ENCODE results near the gene DSN1. TPM values are rescaled to one million over a fixed set of nuclear protein-coding genes. Genes with fewer than 3 reads are reported as not detected.
A peak's percentile ranks its signal among the peaks of the same experiment; 100 is the strongest.

The DSN1 gene
- total RNA-seq, 1 experiment from 2014 or later: 84.9 TPM

GRCh38 chr20:36758276-36758675, 15.3 kb downstream of the DSN1 start:
- no peak for DNase-seq (ENCODE audit: low read depth)

DNA sequence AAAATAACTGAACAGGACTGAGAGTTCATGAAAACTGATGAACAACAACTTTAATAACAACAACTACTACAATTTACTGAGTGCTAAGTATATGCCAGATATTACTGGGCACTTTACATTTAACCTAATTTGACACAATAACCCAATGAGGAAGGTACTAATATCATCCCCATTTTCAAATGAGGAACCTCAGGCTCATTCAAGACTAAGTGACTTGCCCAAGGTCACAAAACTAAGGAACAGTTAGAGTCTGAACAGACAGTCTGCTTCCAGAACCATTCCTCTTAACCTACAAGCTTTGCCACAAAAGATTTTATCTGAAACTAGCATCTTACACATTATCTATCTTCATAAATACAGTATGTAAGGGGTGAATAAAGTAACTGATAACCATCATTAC, 17.1 kb downstream of the DSN1 start:
- no peak for DNase-seq (ENCODE audit: low read depth)

- DNase-seq (ENCODE audit: low read depth): peak; percentile 80
Observed at GRCh38 chr20:36754656-36755222, 18.8 kb downstream of the DSN1 start.

- DNase-seq (ENCODE audit: low read depth): no peak
Observed at GRCh38 chr20:36752582-36752981, 21.0 kb downstream of the DSN1 start.

GRCh38 chr20:36745927-36746659, 27.5 kb downstream of the DSN1 start, which contains the start of gene NDRG3:
Gene NDRG3 (minus strand): TSS chr20:36746090. CDS start chr20:36721735, 24,355 bp downstream.
- DNase-seq (ENCODE audit: low read depth): peak; percentile 95

GRCh38 chr20:36745234-36745926, 28.2 kb downstream of the DSN1 start:
- DNase-seq (ENCODE audit: low read depth): peak; percentile 47

GRCh38 chr20:36744764-36745191, 28.8 kb downstream of the DSN1 start:
- DNase-seq (ENCODE audit: low read depth): peak; percentile 85

DNA sequence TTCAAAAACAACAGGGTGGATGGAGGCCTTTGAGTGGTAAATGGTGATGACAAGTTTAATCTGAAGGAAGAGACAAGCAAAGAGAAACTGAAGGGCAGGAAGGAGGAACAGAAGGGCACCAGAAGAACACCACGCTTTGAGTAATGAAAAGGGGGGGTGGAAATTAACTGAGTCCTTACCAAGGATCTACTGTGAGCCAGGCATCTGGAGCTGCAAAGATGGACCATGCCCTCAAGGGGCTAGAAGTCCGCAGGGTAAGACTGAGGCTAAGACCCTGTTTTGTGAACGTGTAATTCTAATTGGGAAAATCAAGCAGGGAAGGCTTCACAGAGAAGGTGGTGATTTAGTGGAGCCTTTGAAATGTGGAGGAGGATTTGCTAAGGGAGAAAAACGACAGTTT, 29.3 kb downstream of the DSN1 start:
- no peak for DNase-seq (ENCODE audit: low read depth)

DNA sequence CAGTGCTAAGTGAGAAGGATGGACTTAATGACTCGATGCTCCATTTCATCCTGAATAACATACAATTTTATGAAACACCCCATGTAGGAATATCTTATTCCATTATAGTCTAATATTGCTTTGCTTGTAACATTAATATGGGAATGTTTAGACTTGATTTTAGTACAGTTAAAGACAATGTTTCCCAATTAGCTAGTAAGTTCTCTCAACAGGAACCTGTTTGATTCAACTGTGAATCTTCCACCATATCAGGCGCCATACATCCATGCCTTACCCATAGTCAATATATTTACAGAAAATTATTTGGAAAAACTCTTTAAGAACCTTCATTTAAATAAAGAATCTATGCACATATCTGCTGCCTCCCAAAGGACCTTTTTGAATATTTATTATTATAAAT, 31.0 kb downstream of the DSN1 start:
- DNase-seq (ENCODE audit: low read depth): no peak

- DNase-seq (ENCODE audit: low read depth): no peak
Observed at GRCh38 chr20:36741072-36741471, 32.5 kb downstream of the DSN1 start.

DNA sequence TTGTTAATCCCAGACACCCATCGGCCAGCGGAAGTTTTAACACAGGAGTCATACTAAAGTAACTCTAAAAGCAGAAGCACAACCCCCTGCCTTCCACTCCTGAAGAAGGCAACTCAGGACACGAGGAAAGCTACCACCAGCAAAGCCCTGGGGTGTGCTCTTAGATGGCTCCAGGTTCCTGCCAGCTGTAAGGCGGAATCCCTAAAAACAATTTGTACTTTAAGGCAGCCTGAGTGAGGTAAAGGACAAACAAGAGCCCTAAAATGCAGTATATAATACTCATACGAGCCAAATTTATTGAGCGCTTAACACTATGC, 36.4 kb downstream of the DSN1 start:
- no peak for DNase-seq (ENCODE audit: low read depth)

GRCh38 chr20:36736451-36737182, 36.9 kb downstream of the DSN1 start:
- DNase-seq (ENCODE audit: low read depth): no peak

DNA sequence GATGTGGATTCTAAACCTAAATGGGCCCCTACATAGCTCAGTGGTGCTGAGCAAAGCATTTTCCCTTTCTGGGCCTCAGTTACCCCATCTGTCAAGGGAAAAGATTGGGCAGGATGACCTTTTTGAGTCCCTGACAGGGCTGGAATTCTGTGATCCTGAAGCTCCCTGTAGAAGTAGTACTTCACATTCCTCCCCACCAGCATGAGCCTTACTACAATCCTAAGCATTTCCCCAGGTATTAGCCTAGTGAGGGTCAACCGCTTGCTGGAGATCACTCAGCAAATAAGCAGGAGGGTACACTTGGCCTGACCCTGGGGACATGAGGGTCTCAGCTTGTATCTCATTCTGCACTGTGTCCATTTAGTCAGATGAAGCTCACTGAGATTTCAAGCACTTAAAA, 41.1 kb downstream of the DSN1 start:
- no peak for DNase-seq (ENCODE audit: low read depth)

GRCh38 chr20:36728986-36729385, 44.6 kb downstream of the DSN1 start:
- DNase-seq (ENCODE audit: low read depth): peak; percentile 54

DNA sequence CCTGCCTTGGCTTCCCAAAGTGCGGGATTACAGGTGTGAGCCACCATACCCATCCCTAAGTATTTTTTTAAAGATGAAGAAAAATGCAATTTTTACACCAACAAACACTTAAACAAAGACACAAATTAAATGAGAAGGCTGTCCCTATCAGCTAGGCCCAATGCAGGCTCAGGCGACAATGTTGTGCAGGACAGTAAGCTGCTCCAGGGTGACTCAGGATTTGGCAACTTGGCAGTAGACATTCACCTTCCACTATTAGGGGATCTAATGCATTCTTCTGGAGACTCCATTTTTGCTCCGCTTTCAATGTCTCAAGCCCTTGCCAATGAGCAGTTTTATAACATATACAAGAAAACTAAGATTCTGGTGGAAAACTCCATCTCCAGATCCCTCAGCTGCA, 47.4 kb downstream of the DSN1 start:
- DNase-seq (ENCODE audit: low read depth): peak; percentile 20

DNA sequence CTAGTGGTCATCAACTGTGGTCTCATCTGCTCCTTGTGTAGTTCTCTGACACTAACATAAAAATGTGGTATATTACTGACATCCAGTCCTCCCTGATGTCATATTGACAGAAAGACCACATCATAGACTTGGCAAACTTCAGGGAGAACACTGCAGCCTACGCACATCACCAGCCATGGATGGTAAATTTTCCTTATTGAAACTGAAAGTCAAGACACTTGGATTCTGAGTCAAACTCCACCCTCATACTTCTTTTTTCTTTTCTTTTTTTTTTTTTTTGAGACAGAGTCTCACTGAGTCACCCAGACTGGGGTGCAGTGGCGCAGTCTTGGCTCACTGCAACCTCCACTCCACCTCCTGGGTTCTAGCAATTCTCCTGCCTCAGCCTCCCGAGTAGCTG, 53.1 kb downstream of the DSN1 start:
- peak; percentile 37 for DNase-seq (ENCODE audit: low read depth)

- DNase-seq (ENCODE audit: low read depth): peak; percentile 18
Observed at GRCh38 chr20:36717657-36718056, 55.9 kb downstream of the DSN1 start.

GRCh38 chr20:36717021-36717420, 56.5 kb downstream of the DSN1 start:
- DNase-seq (ENCODE audit: low read depth): no peak

DNA sequence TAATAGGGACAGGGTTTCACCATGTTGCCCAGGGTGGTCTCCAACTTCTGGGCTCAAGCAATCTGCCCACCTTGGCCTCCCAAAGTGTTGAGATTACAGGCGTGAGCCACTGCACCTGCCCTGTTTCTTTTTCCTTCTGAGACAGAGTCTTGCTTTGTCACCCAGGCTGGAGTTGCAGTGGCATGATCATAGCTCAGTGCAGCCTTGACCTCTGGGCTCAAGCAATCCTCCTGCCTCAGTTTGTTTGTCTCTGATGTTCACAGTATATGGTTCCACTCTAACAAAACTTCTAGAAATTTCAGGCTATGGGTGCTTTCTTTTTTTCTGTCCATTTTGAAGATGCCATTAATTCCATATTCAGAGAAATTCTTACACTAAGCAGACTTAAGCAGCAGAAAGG, 60.8 kb downstream of the DSN1 start:
- no peak for DNase-seq (ENCODE audit: low read depth)

- DNase-seq (ENCODE audit: low read depth): no peak
Observed at GRCh38 chr20:36709126-36709525, 64.4 kb downstream of the DSN1 start.

DNA sequence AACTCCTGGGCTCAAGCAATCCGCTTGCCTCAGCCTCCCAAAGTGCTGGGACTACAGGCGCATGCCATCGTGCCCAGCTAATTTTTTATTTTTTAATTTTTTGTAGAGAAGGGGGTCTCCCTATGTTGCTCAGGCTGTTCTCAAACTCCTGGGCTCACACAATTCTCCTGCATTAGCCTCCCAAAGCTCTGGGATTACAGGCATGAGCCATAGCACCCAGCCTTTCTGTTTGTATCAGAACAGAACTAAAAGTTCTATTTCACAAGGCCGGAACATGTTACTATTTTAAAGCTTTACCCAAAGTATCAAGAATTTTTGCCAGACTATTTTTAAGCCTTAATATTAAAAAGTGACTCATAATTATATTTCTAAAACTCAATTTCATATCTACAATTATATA, 70.0 kb downstream of the DSN1 start:
- DNase-seq (ENCODE audit: low read depth): no peak
